PC-3 (cell line): ENCODE data around the gene SPINK1. TPM values are rescaled to one million over a fixed set of nuclear protein-coding genes. Genes with fewer than 3 reads are reported as not detected.

Source experiments
- ATAC-seq: fragments of 200-7000 bp; cut with Tn5 transposase; 2 replicates; pipeline ENCODE4 v1.9.1; 2020; ENCODE audit warnings: mild to moderate bottlenecking, moderate library complexity
- BruUV-seq: library from RNA; stranded (reverse); fragments of 400-500 nt; replicated peaks from 2 replicates; lab custom pipeline; 2021; lab: Mats Ljungman, UMichigan
- CTCF ChIA-PET: fragments of 300-600 bp; sonication (Branson Sonifier 250); formaldehyde crosslinking; loops from one replicate; lab custom pipeline; 2022; ENCODE audit warnings: antibody characterized with exemption; lab: Charles Lee
- POLR2A ChIA-PET: fragments of 300-600 bp; sonication (Branson Sonifier 250); formaldehyde crosslinking; loops from one replicate; lab custom pipeline; 2022; ENCODE audit warnings: antibody characterized with exemption; ENCODE audit not compliant: unreplicated experiment; lab: Charles Lee
- DNase-seq: peaks from one replicate; pipeline ENCODE4 v3.0.0-alpha.2; 2015
- H2AFZ ChIP-seq: fragments of 300-600 bp; sonication (generic); 2 replicates; pipeline ENCODE4 v1.6.0; 2016; ENCODE audit warnings: antibody characterized with exemption, low read length
- H3F3A ChIP-seq: fragments of 300-600 bp; sonication (generic); one replicate; pipeline ENCODE4 v1.6.0; 2017; ENCODE audit warnings: antibody characterized with exemption, low read length, control low read depth, mild to moderate bottlenecking; ENCODE audit not compliant: unreplicated experiment
- H3K27ac ChIP-seq: fragments of 300-600 bp; sonication (generic); 2 replicates; pipeline ENCODE4 v1.5.1; 2016; ENCODE audit warnings: mild to moderate bottlenecking, low read length
- H3K27me3 ChIP-seq: fragments of 300-600 bp; sonication (generic); 2 replicates; pipeline ENCODE4 v1.6.1; 2016; ENCODE audit warnings: low read length, mixed read lengths
- H3K36me3 ChIP-seq: fragments of 300-600 bp; sonication (generic); 2 replicates; pipeline ENCODE4 v1.6.1; 2016; ENCODE audit warnings: low read depth, mixed run types, low read length, mixed read lengths
- H3K4me1 ChIP-seq: fragments of 300-600 bp; sonication (generic); 2 replicates; pipeline ENCODE4 v1.5.1; 2016; ENCODE audit warnings: low read length; ENCODE audit not compliant: insufficient read depth
- H3K4me2 ChIP-seq: fragments of 300-600 bp; sonication (generic); 2 replicates; pipeline ENCODE4 v1.6.0; 2016; ENCODE audit warnings: low read length
- H3K4me3 ChIP-seq: fragments of 300-600 bp; sonication (generic); 2 replicates; pipeline ENCODE4 v1.5.1; 2016; ENCODE audit warnings: mild to moderate bottlenecking, low read length, mixed read lengths
- H3K79me2 ChIP-seq: fragments of 300-600 bp; sonication (generic); 2 replicates; pipeline ENCODE4 v1.6.1; 2017; ENCODE audit warnings: low read length, mixed read lengths
- H3K9ac ChIP-seq: fragments of 300-600 bp; sonication (generic); 2 replicates; pipeline ENCODE4 v1.6.0; 2016; ENCODE audit warnings: mild to moderate bottlenecking, low read length
- H3K9me2 ChIP-seq: fragments of 300-600 bp; sonication (generic); replicated peaks from 2 replicates; pipeline ENCODE4 v1.6.1; 2016; ENCODE audit warnings: mixed run types, low read length, mixed read lengths
- H3K9me3 ChIP-seq: fragments of 300-600 bp; sonication (generic); 2 replicates; pipeline ENCODE4 v1.6.1; 2016; ENCODE audit warnings: low read length, mixed read lengths
- H4K20me1 ChIP-seq: fragments of 300-600 bp; sonication (generic); 2 replicates; pipeline ENCODE4 v1.6.1; 2016; ENCODE audit warnings: low read length, mixed read lengths
- EZH2 ChIP-seq: fragments of 300-600 bp; sonication (generic); IDR thresholded peaks from one replicate; pipeline ENCODE4 v1.6.1; 2017; ENCODE audit warnings: antibody characterized with exemption, mild to moderate bottlenecking, low read length; ENCODE audit not compliant: unreplicated experiment
- EZH2phosphoT487 ChIP-seq: fragments of 300-600 bp; sonication (generic); IDR thresholded peaks from 2 replicates; pipeline ENCODE4 v1.6.1; 2018; ENCODE audit warnings: mild to moderate bottlenecking, antibody characterized with exemption, low read length, borderline replicate concordance
- intact Hi-C: fragments of 100-400 bp; cut with micrococcal nuclease; formaldehyde crosslinking; loops from 2 replicates; pipeline ENCODE4 v1.9.0; 2023
- total RNA-seq: library from RNA; depleted of rRNA; stranded (reverse); fragments of >200 nt; gene quantifications from 2 replicates; pipeline ENCODE4 v1.2.3, GENCODE V29; 2014
- TF ChIP-seq, protein P1 (sequence below): fragments of 300-600 bp; sonication (generic); conservative IDR thresholded peaks from 2 replicates; pipeline ENCODE4 v1.5.1; 2017; ENCODE audit warnings: antibody characterized with exemption, low read depth, mild to moderate bottlenecking, low read length

SPINK1 gene
- total RNA-seq, 1 experiment from 2014 or later, result not detected

- H3K27ac ChIP-seq, result no peak overlapping the region
- no peaks in the 10 kb centered on the region for H3K27me3 ChIP-seq
- no peak overlapping the region for H3K9ac ChIP-seq
- H3K4me2 ChIP-seq, result no peak overlapping the region
- no peak overlapping the region for H3K4me3 ChIP-seq
- DNase-seq (peak; percentile 95), ATAC-seq (peak; percentile 79)
- no peak for TF ChIP-seq EZH2
- no peak for TF ChIP-seq EZH2phosphoT487
- TF ChIP-seq, protein P1, sequence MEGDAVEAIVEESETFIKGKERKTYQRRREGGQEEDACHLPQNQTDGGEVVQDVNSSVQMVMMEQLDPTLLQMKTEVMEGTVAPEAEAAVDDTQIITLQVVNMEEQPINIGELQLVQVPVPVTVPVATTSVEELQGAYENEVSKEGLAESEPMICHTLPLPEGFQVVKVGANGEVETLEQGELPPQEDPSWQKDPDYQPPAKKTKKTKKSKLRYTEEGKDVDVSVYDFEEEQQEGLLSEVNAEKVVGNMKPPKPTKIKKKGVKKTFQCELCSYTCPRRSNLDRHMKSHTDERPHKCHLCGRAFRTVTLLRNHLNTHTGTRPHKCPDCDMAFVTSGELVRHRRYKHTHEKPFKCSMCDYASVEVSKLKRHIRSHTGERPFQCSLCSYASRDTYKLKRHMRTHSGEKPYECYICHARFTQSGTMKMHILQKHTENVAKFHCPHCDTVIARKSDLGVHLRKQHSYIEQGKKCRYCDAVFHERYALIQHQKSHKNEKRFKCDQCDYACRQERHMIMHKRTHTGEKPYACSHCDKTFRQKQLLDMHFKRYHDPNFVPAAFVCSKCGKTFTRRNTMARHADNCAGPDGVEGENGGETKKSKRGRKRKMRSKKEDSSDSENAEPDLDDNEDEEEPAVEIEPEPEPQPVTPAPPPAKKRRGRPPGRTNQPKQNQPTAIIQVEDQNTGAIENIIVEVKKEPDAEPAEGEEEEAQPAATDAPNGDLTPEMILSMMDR, result peak; percentile 98
- H2AFZ ChIP-seq, result no peak overlapping the region
- no peaks in the 10 kb centered on the region for H3K79me2 ChIP-seq
- no peaks in the 10 kb centered on the region for H3K9me3 ChIP-seq
- CTCF ChIA-PET, result interaction anchor here (0.5 to 4.0 kb wide), 16 partner anchors 26 to 1373 kb away, joined by 3 to 49 read pairs (median 4); partner anchors contain the start of gene C5orf46
- H3K9me2 ChIP-seq, result no peaks in the 10 kb centered on the region
- H4K20me1 ChIP-seq, result no peaks in the 10 kb centered on the region
- H3K4me1 ChIP-seq, result peaks cover 18% of the 10 kb centered on the region
- intact Hi-C loops, result loop anchor here (1.0 to 5.0 kb wide), 4 partner anchors 30 to 265 kb away; no protein-coding TSS in a partner anchor
- H3K36me3 ChIP-seq, result no peaks in the 10 kb centered on the region
- BruUV-seq, result no TSS peak
- POLR2A ChIA-PET, result no interaction called here
- H3F3A ChIP-seq, result no peaks in the 10 kb centered on the region
Measured at GRCh38 chr5:147857302-147858129, 26.0 kb upstream of the SPINK1 start.

- Histone ChIP-seq H3K79me2 (no peaks in the 10 kb centered on the region), H3K27me3 (no peaks in the 10 kb centered on the region), H3K9ac (no peak overlapping the region), H3K4me1 (peaks cover 18% of the 10 kb centered on the region), H3K9me3 (no peaks in the 10 kb centered on the region), H3F3A (no peaks in the 10 kb centered on the region), H3K9me2 (no peaks in the 10 kb centered on the region), H3K4me3 (no peak overlapping the region), H3K27ac (no peak overlapping the region), H4K20me1 (no peaks in the 10 kb centered on the region), H3K36me3 (no peaks in the 10 kb centered on the region), H2AFZ (no peak overlapping the region), H3K4me2 (no peak overlapping the region)
- no TSS peak for BruUV-seq
- no peak for ATAC-seq
- ChIA-PET POLR2A (no interaction called here), CTCF (interaction anchor here (4.0 kb wide), 1 partner anchor 77 kb away, joined by 49 read pairs; no protein-coding TSS in a partner anchor)
- TF ChIP-seq, protein P1, result no peak
- TF ChIP-seq EZH2 (no peak), EZH2phosphoT487 (no peak)
- intact Hi-C loops, result loop anchor here (1.0 to 5.0 kb wide), 4 partner anchors 30 to 266 kb away; no protein-coding TSS in a partner anchor
- no peak for DNase-seq
Measured at GRCh38 chr5:147856801-147857200, 25.3 kb upstream of the SPINK1 start.

DNA sequence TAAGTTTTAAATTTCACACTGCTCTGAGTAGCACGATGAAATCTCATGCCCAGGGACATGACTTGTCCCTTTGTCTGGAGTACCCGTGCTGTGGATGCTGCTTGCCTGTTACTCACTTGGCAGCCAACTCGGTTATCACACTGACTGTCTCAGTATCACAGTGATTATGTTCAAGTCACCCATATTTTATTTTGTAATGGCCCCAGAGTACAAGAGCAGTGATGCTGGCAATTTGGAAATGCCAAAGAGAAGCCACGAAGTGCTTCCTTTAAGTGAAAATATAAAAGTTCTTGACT lies 24.3 kb upstream of the SPINK1 start:
- H3K4me1 ChIP-seq, result peaks cover 18% of the 10 kb centered on the region
- H3K9me2 ChIP-seq, result no peaks in the 10 kb centered on the region
- no TSS peak for BruUV-seq
- DNase-seq (peak; percentile 23), ATAC-seq (peak; percentile 48)
- no peaks in the 10 kb centered on the region for H3K27me3 ChIP-seq
- no peak overlapping the region for H3K27ac ChIP-seq
- no peaks in the 10 kb centered on the region for H3K79me2 ChIP-seq
- no peak overlapping the region for H3K4me3 ChIP-seq
- no peak overlapping the region for H3K4me2 ChIP-seq
- no peaks in the 10 kb centered on the region for H3K9me3 ChIP-seq
- ChIA-PET POLR2A (no interaction called here), CTCF (no interaction called here)
- TF ChIP-seq, protein P1, result no peak
- no peak for TF ChIP-seq EZH2phosphoT487
- no peak for TF ChIP-seq EZH2
- no peak overlapping the region for H2AFZ ChIP-seq
- intact Hi-C loops, result loop anchor here (5.0 kb wide), 1 partner anchor 267 kb away; no protein-coding TSS in a partner anchor
- no peak overlapping the region for H3K9ac ChIP-seq
- no peaks in the 10 kb centered on the region for H3K36me3 ChIP-seq
- H4K20me1 ChIP-seq, result no peaks in the 10 kb centered on the region
- H3F3A ChIP-seq, result no peaks in the 10 kb centered on the region
